KBM-7 (cell line): ENCODE results near the gene TNPO2.

Experiments
- DNase-seq: peaks from one replicate; pipeline ENCODE4 v3.0.0-alpha.2; 2015
- in situ Hi-C: fragments of 300-500 bp; cut with MboI; formaldehyde crosslinking; loops from 2 replicates; pipeline ENCODE4 v1.14.3; 2020; ENCODE audit warnings: low sequenced_read_pairs, low pct_unique_long_range_greater_than_20kb, mixed read lengths

TNPO2 gene

GRCh38 chr19:12664406-12665280 is 59.1 kb downstream of the TNPO2 start:
- DNase-seq, result no peak
- in situ Hi-C loops, result no loop called here

GRCh38 chr19:12660980-12661379 is 62.8 kb downstream of the TNPO2 start:
- in situ Hi-C loops, result no loop called here
- no peak for DNase-seq

- no peak for DNase-seq
- in situ Hi-C loops, result no loop called here
These were observed 65.8 kb downstream of the TNPO2 start for GRCh38 chr19:12657966-12658365.

- DNase-seq, result no peak
- in situ Hi-C loops, result no loop called here
These were observed 66.7 kb downstream of the TNPO2 start for GRCh38 chr19:12656899-12657571.

GRCh38 chr19:12655546-12655945 is 68.2 kb downstream of the TNPO2 start:
- in situ Hi-C loops, result no loop called here
- no peak for DNase-seq

GRCh38 chr19:12652219-12652618 is 71.5 kb downstream of the TNPO2 start:
- DNase-seq, result no peak
- in situ Hi-C loops, result no loop called here

GRCh38 chr19:12649941-12650340 is 73.8 kb downstream of the TNPO2 start:
- in situ Hi-C loops, result no loop called here
- no peak for DNase-seq
